HG02642 (cell line): ENCODE measurements around the gene MRGPRD.

ENCODE experiments used
- ATAC-seq: cut with Tn5 transposase; IDR thresholded peaks from one replicate; pipeline ENCODE4 v1.9.1; 2021; ENCODE audit warnings: mild to moderate bottlenecking; ENCODE audit not compliant: unreplicated experiment, poor library complexity

The MRGPRD gene

DNA sequence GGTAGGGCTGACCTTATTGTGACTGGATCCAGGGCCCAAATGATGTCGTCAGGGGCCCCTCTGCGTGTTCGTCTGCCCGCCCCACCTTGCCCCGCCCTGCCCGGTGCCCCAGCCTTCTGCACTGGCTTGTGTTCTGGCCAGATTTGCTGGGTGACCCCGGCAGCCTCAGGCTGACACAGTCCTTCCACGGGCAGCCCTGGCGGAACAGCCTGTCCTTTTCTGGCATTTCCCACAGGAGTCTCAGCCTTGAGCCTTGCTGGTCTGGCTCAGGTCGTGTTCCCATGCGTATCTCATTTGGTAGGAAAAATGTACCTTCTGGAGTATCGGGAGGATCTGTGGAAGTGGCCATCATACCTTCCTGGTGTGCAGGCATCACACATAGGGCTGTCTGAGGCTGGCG is 46.1 kb downstream of the MRGPRD start:
- ATAC-seq, result no peak

DNA sequence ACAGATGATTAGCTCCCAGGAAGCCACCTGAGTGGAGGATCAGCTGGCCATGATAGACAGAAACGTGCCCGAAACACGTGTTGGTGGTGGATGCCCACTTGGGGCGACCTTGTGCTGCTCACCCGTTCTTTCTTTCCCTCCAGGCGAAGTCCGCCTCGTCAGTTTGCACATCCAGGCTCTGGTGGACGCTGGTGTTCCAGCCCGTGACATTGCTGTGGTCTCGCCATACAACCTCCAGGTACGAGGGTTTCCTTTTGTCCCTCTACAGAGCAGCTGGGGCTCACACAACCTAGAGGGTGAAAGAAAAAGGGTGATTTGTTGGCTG is 46.5 kb downstream of the MRGPRD start:
- ATAC-seq, result no peak

DNA sequence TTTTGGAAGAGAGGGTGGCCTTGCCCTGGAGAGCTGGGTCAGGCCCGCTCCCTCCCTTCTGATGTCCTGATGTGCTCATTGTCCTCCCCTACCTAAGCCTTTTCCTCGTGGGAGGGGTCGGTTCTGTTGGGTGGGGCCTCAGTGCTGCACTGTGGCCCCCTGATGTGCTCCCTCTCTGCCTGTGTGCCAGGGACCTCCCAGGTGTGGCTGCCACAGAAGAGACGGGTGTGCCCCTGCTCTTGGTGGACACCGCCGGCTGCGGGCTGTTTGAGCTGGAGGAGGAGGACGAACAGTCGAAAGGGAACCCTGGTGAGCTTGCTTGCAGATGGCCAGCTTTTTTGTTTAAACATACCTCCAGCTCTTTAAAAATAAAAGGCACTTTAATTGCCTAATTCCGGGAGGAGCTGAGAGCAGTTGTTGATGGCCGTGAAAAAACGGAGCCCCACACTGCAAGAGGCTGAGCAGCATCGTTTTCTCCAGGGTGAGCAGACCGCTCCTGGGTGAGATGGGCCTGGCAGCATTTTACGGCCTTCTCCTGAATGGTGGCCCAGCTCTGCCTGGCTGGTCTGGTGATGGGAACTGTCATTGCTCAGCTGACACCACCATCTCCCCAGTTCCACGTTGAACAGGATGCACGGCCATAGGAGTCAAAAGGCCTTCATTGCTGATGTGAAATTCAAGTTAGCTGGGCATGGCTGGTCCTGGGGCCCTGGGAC is 47.0 kb downstream of the MRGPRD start:
- ATAC-seq, result no peak

DNA sequence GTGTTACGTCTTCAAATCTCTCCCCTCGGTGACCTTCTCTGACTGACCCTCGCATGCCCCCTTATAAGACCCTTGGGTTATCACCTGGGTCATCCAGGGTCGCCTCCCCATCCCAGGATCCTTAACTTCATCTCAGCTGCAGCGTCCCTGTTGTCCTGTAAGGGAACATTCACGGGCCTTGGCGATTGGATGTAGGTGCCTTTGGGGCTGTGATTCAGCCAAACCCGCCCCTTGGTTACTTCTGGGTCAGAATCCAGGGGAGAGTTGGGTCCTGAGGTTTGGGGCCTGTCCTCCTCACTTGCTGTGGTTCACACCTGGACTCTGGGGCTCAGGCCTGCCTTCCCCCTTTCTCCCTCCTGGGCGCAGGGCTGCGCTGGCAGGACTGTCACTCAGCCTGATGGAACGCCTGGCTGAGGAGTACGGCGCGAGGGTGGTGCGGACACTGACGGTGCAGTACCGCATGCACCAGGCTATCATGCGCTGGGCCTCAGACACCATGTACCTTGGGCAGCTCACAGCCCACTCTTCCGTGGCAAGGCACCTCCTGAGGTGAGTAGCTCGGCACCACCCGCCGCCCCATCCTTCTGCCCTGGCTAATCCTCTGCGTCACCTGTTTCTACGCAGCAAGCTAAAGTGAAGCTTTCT is 47.7 kb downstream of the MRGPRD start:
- no peak for ATAC-seq

DNA sequence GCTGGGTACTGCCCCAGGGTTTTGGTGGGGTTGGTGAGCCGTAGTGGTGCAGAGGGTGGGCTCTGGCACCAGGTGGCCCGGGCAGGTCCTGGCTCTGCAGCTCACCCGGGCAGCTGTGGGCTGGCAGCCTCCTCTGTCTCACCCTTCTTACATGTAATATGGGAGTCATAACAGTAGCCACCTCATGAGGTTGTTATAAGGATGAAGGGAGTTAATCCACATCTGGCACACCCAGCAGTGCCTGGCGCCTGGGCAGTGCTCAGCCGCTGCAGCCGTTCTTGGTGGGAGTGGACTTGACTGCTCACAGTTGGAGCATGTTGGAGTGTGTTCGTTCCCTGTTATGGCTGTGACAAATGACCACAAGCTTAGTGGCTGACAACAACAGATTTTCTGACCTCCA is 48.4 kb downstream of the MRGPRD start:
- no peak for ATAC-seq

GRCh38 chr11:68931911-68932310 is 48.9 kb downstream of the MRGPRD start:
- no peak for ATAC-seq

GRCh38 chr11:68930991-68931855 is 49.6 kb downstream of the MRGPRD start:
- no peak for ATAC-seq
